GM12878 (cell line): Measurements from ENCODE around the gene PIK3R5. TPM values are rescaled to one million over a fixed set of nuclear protein-coding genes. Genes with fewer than 3 reads are reported as not detected.

Source experiments
- ATAC-seq: fragments of 200-7000 bp; cut with Tn5 transposase; 3 replicates; pipeline ENCODE4 v1.9.1; 2020; ENCODE audit warnings: mild to moderate bottlenecking, moderate library complexity
- BruUV-seq: library from RNA; stranded (reverse); fragments of 400-500 nt; replicated peaks from 2 replicates; lab custom pipeline; 2021; lab: Mats Ljungman, UMichigan
- CTCF ChIA-PET: fragments of 300-600 bp; sonication (Branson Sonifier 250); formaldehyde crosslinking; extraction: SDS; loops from one replicate; lab custom pipeline; 2021; ENCODE audit warnings: inconsistent platforms; lab: Yijun Ruan, JAX
- POLR2A ChIA-PET: fragments of 350-600 bp; formaldehyde crosslinking; extraction: SDS; loops from one replicate; lab custom pipeline; 2021; ENCODE audit warnings: inconsistent platforms; lab: Charles Lee
- RAD21 ChIA-PET: fragments of 300-600 bp; sonication (Branson Sonifier 250); formaldehyde crosslinking; loops from one replicate; lab custom pipeline; 2023; ENCODE audit warnings: antibody characterized with exemption; ENCODE audit not compliant: unreplicated experiment; lab: Charles Lee
- SMC1A ChIA-PET: fragments of 300-600 bp; sonication (Branson Sonifier 250); formaldehyde crosslinking; loops from one replicate; lab custom pipeline; 2023; ENCODE audit not compliant: unreplicated experiment, uncharacterized antibody; lab: Charles Lee
- DNase-seq: peaks from one replicate; pipeline ENCODE4 v3.0.0-alpha.2; 2011; ENCODE audit warnings: low read depth, low spot score
- FAIRE-seq: peaks from 3 replicates; lab custom pipeline; 2011; peaks lifted over from hg19 to GRCh38; lab: Jason Lieb, UNC
- H2AFZ ChIP-seq: 2 replicates; pipeline ENCODE4 v1.6.0; 2011; ENCODE audit warnings: low read depth, low read length, control low read depth; ENCODE audit not compliant: control insufficient read depth
- H3K27ac ChIP-seq: 2 replicates; pipeline ENCODE4 v1.5.1; 2011; ENCODE audit warnings: control low read depth; ENCODE audit not compliant: control insufficient read depth, insufficient read depth
- H3K27me3 ChIP-seq, 2 experiments: replicated peaks in 1 of 2; 2 replicates each; pipeline versions ENCODE4 v1.6.0 to v1.6.1; 2011; ENCODE audit warnings: low read length in 1 of 2; ENCODE audit not compliant: control insufficient read depth in 2 of 2, insufficient read depth in 2 of 2
- H3K36me3 ChIP-seq, 2 experiments: 2 replicates each; pipeline ENCODE4 v1.5.1; 2011; ENCODE audit warnings: low read length in 1 of 2; ENCODE audit not compliant: control insufficient read depth in 2 of 2, insufficient read depth in 2 of 2
- H3K4me1 ChIP-seq: 2 replicates; pipeline ENCODE4 v1.6.1; 2011; ENCODE audit warnings: mild to moderate bottlenecking, low read length, moderate library complexity, mixed read lengths; ENCODE audit not compliant: control insufficient read depth, insufficient read depth
- H3K4me2 ChIP-seq: 2 replicates; pipeline ENCODE4 v1.6.0; 2011; ENCODE audit warnings: control low read depth; ENCODE audit not compliant: control insufficient read depth, insufficient read depth
- H3K4me3 ChIP-seq: fragments of 200-600 bp; sonication (generic); 2 replicates; pipeline ENCODE4 v1.5.1; 2016
- H3K79me2 ChIP-seq: 2 replicates; pipeline ENCODE4 v1.6.0; 2011; ENCODE audit warnings: low read length; ENCODE audit not compliant: control insufficient read depth, insufficient read depth
- H3K9ac ChIP-seq: 2 replicates; pipeline ENCODE4 v1.8.0; 2011; ENCODE audit warnings: low read length, control low read depth, mixed read lengths; ENCODE audit not compliant: control insufficient read depth, insufficient read depth
- H3K9me3 ChIP-seq: replicated peaks from 3 replicates; pipeline ENCODE4 v1.5.1; 2011; ENCODE audit warnings: mild to moderate bottlenecking, low read length; ENCODE audit not compliant: control insufficient read depth, insufficient read depth
- H4K20me1 ChIP-seq: 2 replicates; pipeline ENCODE4 v1.6.0; 2011; ENCODE audit not compliant: control insufficient read depth, insufficient read depth
- CREM ChIP-seq: IDR thresholded peaks from 2 replicates; pipeline ENCODE4 v1.6.1; 2014; ENCODE audit warnings: antibody characterized with exemption, low read depth
- GABPA ChIP-seq: IDR thresholded peaks from 2 replicates; pipeline ENCODE4 v1.6.1; 2014; ENCODE audit warnings: antibody characterized with exemption, low read depth, mild to moderate bottlenecking, inconsistent platforms
- IKZF1 ChIP-seq: fragments of 450-650 bp; conservative IDR thresholded peaks from 2 replicates; pipeline ENCODE4 v1.6.1; 2017; ENCODE audit warnings: antibody characterized with exemption, mild to moderate bottlenecking
- RELA ChIP-seq: fragments of 450-650 bp; IDR thresholded peaks from 2 replicates; pipeline ENCODE4 v1.8.0; 2014; ENCODE audit warnings: borderline replicate concordance; ENCODE audit not compliant: partially characterized antibody
- WRNIP1 ChIP-seq: IDR thresholded peaks from 2 replicates; pipeline ENCODE4 v1.6.1; 2011; ENCODE audit warnings: low read depth, low read length, improper control_type of control experiment, borderline replicate concordance
- WGBS: methylation state at CpG from one replicate; pipeline ENCODE4 v1.1.6; 2016; ENCODE audit warnings: low lambda C conversion rate; ENCODE audit not compliant: insufficient replicate concordance, insufficient coverage; ENCODE audit errors: missing lambda C conversion rate; 5-methylcytosine and 5-hydroxymethylcytosine counted together
- in situ Hi-C: fragments of 300-500 bp; cut with MboI; formaldehyde crosslinking; loops from 9 replicates; pipeline ENCODE4 v1.14.3; 2018; ENCODE audit warnings: mixed read lengths
- intact Hi-C: fragments of 100-400 bp; cut with micrococcal nuclease; formaldehyde crosslinking; loops from one replicate; pipeline ENCODE4 v1.14.2; 2022; ENCODE audit not compliant: unreplicated experiment
- polyA plus RNA-seq, 11 experiments: library from polyadenylated mRNA; depleted of rRNA in 4 of 11; unstranded in 6 of 11; stranded (reverse) in 5 of 11; fragments of >200 nt; fragmentation: Nextera tagmentation in 4 of 11; fragmentation: Illumina TruSeq in 1 of 11; extraction: Ambion mirVana in 4 of 11; extraction: Trizol in 1 of 11; gene quantifications; 1 replicate in 1 of 11; 2 replicates in 10 of 11; pipeline versions ENCODE4 v1.2.1 to v1.2.3, GENCODE V29; 2011 to 2016; ENCODE audit warnings: inconsistent platforms in 2 of 11, missing spikeins in 2 of 11, low read depth in 1 of 11
- total RNA-seq, 4 experiments: library from RNA; depleted of rRNA in 3 of 4; stranded (reverse); fragments of >200 nt in 3 of 4; fragmentation: Illumina TruSeq in 1 of 4; extraction: Trizol in 1 of 4; gene quantifications; 2 replicates each; pipeline versions ENCODE4 v1.2.1 to v1.2.3, GENCODE V29; 2013 to 2021
- TF ChIP-seq, protein P1 (sequence below): IDR thresholded peaks from 2 replicates; pipeline ENCODE4 v1.6.1; 2011; ENCODE audit warnings: mild to moderate bottlenecking, low read depth, low read length, moderate library complexity; ENCODE audit not compliant: insufficient replicate concordance

The PIK3R5 gene
- total and polyA plus RNA-seq, 10 of the 15 experiments (the other 5 are each of a cell fraction or from before 2014, with no cell fraction given) = 9.5 to 50.8 (median 35.5) TPM

- WGBS = 83% methylated on average over 6 of the region's 6 CpGs
- peaks cover 15% of the 10 kb centered on the region; the same call in 2 of the 3 replicates for H3K9me3 ChIP-seq
- peaks cover 17 to 20% of the 10 kb centered on the region in 2 experiments; a peak in 3 of 4 replicates for H3K36me3 ChIP-seq
- H3K27me3 ChIP-seq = no peaks in the 10 kb centered on the region
- CTCF ChIA-PET = no interaction called here
- H3K4me1 ChIP-seq = peaks cover 50% of the 10 kb centered on the region
- peaks cover 75% of the 10 kb centered on the region for H3K79me2 ChIP-seq
- H3K4me2 ChIP-seq = no peak overlapping the region
- DNase-seq = no peak
- H2AFZ ChIP-seq = no peak overlapping the region
- TF ChIP-seq, protein P1, sequence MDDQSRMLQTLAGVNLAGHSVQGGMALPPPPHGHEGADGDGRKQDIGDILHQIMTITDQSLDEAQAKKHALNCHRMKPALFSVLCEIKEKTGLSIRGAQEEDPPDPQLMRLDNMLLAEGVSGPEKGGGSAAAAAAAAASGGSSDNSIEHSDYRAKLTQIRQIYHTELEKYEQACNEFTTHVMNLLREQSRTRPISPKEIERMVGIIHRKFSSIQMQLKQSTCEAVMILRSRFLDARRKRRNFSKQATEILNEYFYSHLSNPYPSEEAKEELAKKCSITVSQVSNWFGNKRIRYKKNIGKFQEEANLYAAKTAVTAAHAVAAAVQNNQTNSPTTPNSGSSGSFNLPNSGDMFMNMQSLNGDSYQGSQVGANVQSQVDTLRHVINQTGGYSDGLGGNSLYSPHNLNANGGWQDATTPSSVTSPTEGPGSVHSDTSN = no peak
- no peak for TF ChIP-seq CREM
- no peak for TF ChIP-seq GABPA
- no peak for TF ChIP-seq WRNIP1
- no peak for TF ChIP-seq RELA
- no peak for TF ChIP-seq IKZF1
- TF ChIP-seq, all 136 proteins: peak for 0
- ATAC-seq (no peak), FAIRE-seq (no peak)
- SMC1A ChIA-PET = interaction anchor here (1.4 to 19.3 kb wide), 3 partner anchors 10 to 46 kb away, joined by 4 to 345 read pairs (median 27); partner anchors contain the start of gene PIK3R5
- RAD21 ChIA-PET = interaction anchor here (0.9 to 2.4 kb wide), 3 partner anchors 8 to 46 kb away, joined by 3 to 9 read pairs (median 3); no protein-coding TSS in a partner anchor
- in situ Hi-C loops = no loop called here
- H4K20me1 ChIP-seq = no peaks in the 10 kb centered on the region
- POLR2A ChIA-PET = interaction anchor here (0.5 to 1.0 kb wide), 2 partner anchors 15 to 112 kb away, joined by 3 read pairs; no protein-coding TSS in a partner anchor
- intact Hi-C loops = no loop called here
- H3K27ac ChIP-seq = no peak overlapping the region
- BruUV-seq = no TSS peak
- H3K9ac ChIP-seq = no peak overlapping the region
- no peak overlapping the region for H3K4me3 ChIP-seq
These were observed 19.0 kb downstream of the PIK3R5 start for GRCh38 chr17:8946476-8946875.
